SK-MEL-5 (cell line): Measurements from ENCODE around the gene MYH15. TPM values are rescaled to one million over a fixed set of nuclear protein-coding genes. Genes with fewer than 3 reads are reported as not detected.
"Not testable (repeated sequence)": the region's sequence is repeated elsewhere in the genome, so short reads cannot be mapped to it uniquely, and the experiment has no call there.

Experiments used
- DNase-seq: peaks from one replicate; pipeline ENCODE4 v3.0.0-alpha.2; 2016; ENCODE audit warnings: low read depth, low spot score
- in situ Hi-C: cut with HindIII; loops from 2 replicates; pipeline ENCODE4 v1.10.0; 2016; ENCODE audit warnings: low sequenced_read_pairs, high pct_unique_total_duplicates, low pct_unique_long_range_greater_than_20kb
- total RNA-seq: library from RNA; depleted of rRNA; stranded (reverse); fragments of >200 nt; shearing (Covaris generic); gene quantifications from 2 replicates; pipeline ENCODE4 v1.2.3, GENCODE V29; 2014

MYH15 gene
- total RNA-seq, 1 experiment from 2014 or later, result not detected

DNA sequence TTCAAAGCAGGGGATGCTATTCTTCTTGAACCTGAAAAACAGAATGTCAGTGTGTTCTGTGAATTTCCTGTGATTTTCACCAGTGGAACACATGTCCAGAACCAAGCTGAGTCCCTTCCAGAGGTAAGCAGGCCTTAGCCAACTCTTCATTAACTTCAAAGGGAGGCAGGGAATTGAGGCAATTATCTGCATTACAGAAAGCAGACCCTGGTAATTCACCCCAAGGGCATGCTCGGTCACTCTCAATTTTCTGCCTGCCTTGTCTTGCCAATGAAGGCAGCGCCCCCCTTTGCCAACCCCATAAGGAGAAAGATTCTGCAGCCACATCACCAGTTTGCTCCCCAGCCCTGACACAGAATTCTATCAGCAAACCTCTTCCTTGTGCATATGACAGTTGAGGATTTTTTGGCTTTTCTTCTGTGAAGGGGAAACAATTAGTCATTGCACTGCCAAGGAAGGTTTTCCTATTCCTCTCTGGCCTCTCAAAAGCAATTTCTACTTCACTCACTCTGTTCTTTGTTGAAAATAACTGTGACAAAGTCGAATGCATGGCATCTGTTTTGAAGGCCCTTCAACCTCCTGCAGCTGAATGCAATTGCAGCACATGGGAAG is 128.8 kb downstream of the MYH15 start:
- no peak for DNase-seq
- in situ Hi-C loops, result no loop called here

DNA sequence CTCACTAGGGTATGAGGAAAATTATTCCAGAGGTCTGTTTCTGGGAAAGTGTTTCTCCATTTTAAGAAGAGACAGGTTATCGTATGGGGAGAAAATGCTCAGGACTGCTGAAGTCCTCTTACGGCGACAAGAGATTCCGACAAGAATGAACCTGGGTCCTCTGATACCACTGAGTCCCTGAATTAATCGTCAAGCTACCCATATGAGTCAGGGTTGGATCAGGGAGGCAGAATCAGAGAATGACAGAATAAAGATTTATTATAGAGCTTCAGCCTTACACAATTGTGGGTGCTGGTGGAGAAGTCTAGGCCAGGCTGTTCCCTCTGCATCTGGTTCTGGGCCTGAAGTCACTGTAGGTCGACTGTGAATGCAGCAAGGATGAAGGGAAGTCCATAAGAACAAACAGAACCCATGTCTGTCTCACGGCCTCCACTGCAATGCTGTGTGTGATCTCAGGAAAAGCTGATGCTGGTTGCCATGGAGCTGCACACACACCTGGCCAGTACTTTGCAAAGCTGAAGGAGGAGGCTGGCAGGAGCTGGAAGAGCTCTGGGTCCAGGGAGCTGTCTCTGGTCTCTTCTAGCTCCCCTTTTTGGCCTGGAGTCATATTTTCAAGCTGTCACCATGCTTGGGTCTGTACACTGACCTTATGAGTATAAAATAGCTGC is 130.1 kb downstream of the MYH15 start:
- in situ Hi-C loops, result no loop called here
- no peak for DNase-seq

- in situ Hi-C loops, DNase-seq: not testable (repeated sequence)
Measured at GRCh38 chr3:108378952-108379342, 131.4 kb downstream of the MYH15 start.

GRCh38 chr3:108378153-108378951 is 132.0 kb downstream of the MYH15 start:
- no peak for DNase-seq
- in situ Hi-C loops, result no loop called here

- no peak for DNase-seq
- in situ Hi-C loops, result no loop called here
Measured at GRCh38 chr3:108377384-108377783, 133.0 kb downstream of the MYH15 start.

DNA sequence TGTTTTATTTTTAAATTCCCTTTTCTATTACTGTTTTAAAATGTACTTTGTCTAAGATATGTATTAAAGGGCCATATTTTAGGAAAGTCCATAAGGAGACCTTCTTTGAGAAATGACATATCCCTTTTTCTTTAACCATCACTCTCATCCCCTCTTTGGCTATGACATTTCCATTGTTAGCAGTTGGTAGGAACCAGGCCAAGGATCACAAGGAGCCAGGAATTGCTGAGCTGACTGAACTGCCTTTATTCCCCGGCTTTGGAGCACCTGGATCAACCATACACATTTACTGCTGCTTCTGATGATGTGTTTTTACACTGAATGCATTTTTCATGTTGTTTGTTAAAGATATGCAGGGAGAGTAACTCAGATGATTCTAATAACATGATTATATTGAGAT is 134.4 kb downstream of the MYH15 start:
- in situ Hi-C loops, result no loop called here
- no peak for DNase-seq

GRCh38 chr3:108359011-108359410 is 151.4 kb downstream of the MYH15 start:
- no peak for DNase-seq
- in situ Hi-C loops, result no loop called here

GRCh38 chr3:108357042-108357441 is 153.4 kb downstream of the MYH15 start:
- in situ Hi-C loops, result no loop called here
- DNase-seq, result no peak

DNA sequence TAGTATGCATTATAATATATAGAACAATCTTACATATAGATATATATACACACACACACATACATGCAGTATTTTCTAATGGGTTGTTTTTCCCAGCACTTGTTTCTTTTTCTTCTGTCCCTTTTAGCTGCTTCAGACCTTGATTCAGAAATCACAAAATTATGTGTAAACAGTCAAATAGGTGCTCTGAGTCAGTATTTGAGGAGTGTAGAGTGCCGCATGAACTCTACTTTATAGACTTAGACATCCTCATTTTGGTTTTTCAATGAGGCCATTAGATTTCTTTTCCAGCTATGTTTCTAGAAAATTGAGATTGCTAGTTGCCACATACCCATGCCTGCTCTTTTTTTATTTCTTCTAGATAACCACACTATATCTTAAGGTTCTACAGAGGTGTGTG is 155.8 kb downstream of the MYH15 start:
- in situ Hi-C loops, result no loop called here
- no peak for DNase-seq

DNA sequence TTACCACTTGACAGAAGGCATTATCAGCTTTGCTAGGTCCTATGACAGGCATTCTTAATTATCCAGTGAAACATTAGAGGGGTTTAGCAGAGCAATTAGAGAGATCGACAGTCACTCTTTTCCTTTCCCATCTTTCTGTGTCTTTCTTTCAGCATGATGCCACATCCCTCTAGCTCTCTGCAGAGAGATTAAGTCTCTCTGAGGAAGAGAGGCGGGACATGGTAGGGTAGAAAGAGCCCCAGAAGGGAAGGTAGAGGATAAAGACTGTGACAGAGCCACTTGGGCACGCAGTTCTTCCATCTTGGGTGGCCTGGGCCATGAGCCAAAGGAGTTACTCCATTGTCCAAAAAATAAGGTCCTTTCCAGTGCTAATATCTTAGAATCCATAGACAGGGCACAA is 158.2 kb downstream of the MYH15 start:
- in situ Hi-C loops, result no loop called here
- DNase-seq, result no peak

- in situ Hi-C loops, result no loop called here
Measured at GRCh38 chr3:108346301-108347227, 163.8 kb downstream of the MYH15 start.

DNA sequence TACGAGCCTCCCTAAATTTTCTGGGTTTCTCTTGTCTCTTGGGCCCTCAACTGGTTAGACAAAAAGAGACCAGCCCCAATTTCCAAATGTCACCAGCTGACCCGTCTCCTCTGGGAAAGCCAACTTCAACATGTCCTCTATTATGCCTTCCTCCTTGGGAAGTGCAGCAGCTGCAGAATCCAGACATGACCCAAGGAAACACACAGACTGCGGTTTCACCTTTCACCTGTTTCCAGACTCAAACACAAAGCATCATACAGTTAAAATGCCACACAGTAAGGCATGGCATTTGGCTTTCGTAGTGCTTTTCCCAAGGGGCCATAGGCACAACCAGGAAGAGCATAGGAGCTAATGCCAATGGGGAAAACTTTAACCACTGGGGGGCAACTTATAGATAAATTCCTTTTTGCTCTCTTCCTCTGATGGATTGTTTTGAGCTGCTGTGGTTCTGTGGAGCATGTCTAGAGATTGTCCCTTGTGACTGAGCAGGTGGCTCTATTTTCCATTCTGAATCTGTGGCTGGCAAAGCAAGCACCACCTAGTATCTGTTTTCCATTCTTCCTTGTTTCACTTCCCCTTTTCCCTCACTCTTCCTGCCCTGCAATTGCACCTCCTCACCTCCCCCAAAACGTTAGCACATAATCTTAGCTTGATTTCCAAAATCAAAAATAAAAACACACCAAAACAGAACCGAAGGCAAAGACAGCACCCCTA is 164.7 kb downstream of the MYH15 start:
- in situ Hi-C loops, result no loop called here
- DNase-seq, result no peak

More at GRCh38 chr3:108346301-108347227, 163.8 kb downstream of the MYH15 start:
- no peak for DNase-seq

DNA sequence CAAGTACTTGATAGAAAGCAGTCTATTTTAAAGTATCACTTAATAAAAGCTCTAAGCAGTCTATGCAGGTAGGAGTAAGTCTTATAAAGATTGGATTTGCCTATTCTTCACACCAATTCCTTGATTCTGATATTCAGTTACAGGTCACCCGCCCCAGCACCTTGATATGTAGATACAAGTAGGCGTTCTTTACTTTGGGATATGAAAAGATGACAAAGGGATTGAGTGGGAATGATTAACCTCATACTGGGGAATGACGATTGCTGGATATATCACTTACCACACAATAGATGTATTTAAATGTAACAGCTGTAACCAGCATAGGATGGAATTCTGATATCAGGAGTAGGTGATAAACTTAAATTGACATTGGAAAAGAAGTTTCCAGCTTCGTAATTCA is 166.9 kb downstream of the MYH15 start:
- in situ Hi-C loops, result no loop called here
- no peak for DNase-seq

DNA sequence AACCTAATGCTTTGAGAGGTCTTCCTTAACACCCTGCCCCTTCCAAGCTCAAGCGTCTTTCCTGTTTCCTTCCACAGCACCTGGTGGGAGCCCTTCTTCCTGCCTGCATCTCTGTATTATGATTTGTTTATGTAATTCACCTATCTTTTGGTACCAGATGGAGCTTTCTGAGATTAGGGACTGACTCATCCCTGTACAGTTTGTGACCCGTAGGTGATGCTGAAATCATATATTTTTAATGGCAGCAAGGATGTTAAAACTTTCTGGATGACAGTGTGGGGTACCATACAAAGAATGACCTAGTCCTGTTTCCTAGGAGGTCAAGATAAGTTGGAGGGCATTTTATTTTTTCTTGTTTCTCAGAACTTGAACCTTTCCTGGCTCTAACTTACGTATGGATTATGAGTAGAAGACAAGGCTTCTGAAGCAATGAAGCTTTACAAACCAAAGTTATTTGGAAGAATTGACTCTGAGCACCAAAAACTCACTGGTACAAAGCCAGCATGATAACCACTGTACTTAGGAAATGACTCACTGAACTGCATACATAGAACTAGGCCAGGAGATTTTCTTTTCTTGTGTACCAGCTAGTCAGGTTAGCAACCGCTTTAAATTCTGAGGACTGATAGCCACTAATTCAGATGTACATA is 167.4 kb downstream of the MYH15 start:
- no peak for DNase-seq
- in situ Hi-C loops, result no loop called here

DNA sequence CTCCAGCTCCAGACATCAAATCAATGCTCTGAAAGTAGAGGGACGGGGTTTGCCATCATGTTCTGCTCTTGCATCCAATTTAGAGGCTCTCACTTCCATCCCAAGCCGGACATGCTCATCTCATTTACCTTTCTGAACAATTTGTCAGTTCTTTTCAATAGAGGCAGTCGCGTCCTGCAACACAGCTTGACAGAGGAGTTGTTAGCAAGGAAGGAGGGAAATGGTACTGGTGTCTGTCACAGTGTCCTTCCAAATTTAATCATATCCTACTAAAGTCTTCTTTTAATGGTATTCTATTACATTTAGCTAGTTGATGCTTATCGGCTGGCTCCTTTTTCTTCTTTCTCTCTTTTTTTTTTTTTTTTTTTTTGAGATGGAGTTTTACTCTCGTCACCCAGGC is 168.5 kb downstream of the MYH15 start:
- in situ Hi-C loops, result no loop called here
- DNase-seq, result no peak

DNA sequence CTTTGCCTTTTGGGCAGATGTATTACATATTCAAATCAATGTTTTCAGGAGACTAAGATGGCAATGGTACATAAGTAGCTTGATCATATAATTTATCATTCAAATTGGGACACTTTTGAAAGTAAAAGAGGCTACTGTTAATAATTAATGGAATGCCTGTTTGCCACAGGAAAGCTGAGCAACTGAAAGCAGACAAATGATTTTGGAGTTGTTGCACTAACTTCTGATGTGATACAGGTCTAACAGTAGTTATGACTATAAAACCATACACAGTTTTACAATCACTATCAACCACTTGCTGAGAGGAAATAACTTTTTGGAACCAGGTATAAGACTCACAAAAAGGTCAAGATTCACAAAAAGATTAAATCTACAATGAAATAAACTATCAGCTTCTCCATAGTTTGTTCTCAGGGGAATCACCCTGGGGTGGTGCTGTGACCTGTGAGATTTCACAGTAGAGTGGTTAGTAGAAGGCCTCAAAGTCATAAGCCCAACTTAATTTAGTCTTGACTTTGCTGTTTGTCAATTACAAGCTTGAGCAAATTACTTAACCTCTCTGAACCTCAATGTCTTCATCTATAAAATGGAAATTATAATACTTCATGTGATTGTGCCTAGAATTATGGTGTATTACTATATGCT is 171.4 kb downstream of the MYH15 start:
- in situ Hi-C loops, result no loop called here
- DNase-seq, result no peak
